Mucosa of descending colon (tissue), 3 donors: ENCODE data around the gene FPGS. TPM values are rescaled to one million over a fixed set of nuclear protein-coding genes. Genes with fewer than 3 reads are reported as not detected.
"Not testable (repeated sequence)": the region's sequence is repeated elsewhere in the genome, so short reads cannot be mapped to it uniquely, and the experiment has no call there.

ENCODE experiments used
- ATAC-seq: fragments of 200-7000 bp; cut with Tn5 transposase; one replicate; pipeline ENCODE4 v1.9.1; 2020; ENCODE audit warnings: mild to moderate bottlenecking, moderate library complexity
- DNase-seq, 3 donors: peaks; one replicate each; pipeline ENCODE4 v3.0.0-alpha.2; 2020
- H3K36me3 ChIP-seq: fragments of 200-600 bp; one replicate; pipeline ENCODE4 v1.8.0; 2021; ENCODE audit warnings: low read depth, mild to moderate bottlenecking
- H3K4me1 ChIP-seq: fragments of 200-600 bp; one replicate; pipeline ENCODE4 v1.8.0; 2021; ENCODE audit warnings: low read depth, mild to moderate bottlenecking
- H3K4me3 ChIP-seq: fragments of 200-600 bp; one replicate; pipeline ENCODE4 v1.8.0; 2021; ENCODE audit warnings: mild to moderate bottlenecking
- H3K9me3 ChIP-seq: fragments of 200-600 bp; one replicate; pipeline ENCODE4 v1.8.0; 2021; ENCODE audit warnings: mild to moderate bottlenecking
- CTCF ChIP-seq: fragments of 200-600 bp; IDR thresholded peaks from one replicate; pipeline ENCODE4 v1.8.0; 2022; ENCODE audit warnings: antibody characterized with exemption, mild to moderate bottlenecking
- intact Hi-C, 2 donors: fragments of 100-400 bp; cut with DNase I in 1 of 2; cut with micrococcal nuclease in 1 of 2; formaldehyde crosslinking; loops; one replicate each; pipeline versions ENCODE4 v1.11.0 to v1.11.1; 2022; cut with DNase I, micrococcal nuclease
- total RNA-seq, 3 donors: library from RNA; stranded (reverse); fragmentation: NEBNext Ultra II Directional in 2 of 3; extraction: Animal tissue kit (Norgen Biotek cat#: 25700) in 2 of 3; gene quantifications; one replicate each; pipeline versions ENCODE4 v1.2.1 to v1.2.4, GENCODE V29; 2021 to 2023
- donor health status: DM: no; HTN: no; CAD: no; lungs with moderate emphysema.
- donor health status: DM: no; HTN: no; CAD: no.
- donor health status: DM: no; HTN: yes; CAD: no.

Gene FPGS
- total RNA-seq, 3 donors from 2014 or later = 41.0 to 46.5 (median 41.3) TPM

GRCh38 chr9:127838375-127839078 is 35.8 kb downstream of the FPGS start:
- ATAC-seq (peak; percentile 69), DNase-seq (peak; percentile 41 to 81 (median 51))
- TF ChIP-seq CTCF = no peak
- Histone ChIP-seq H3K4me1 (peaks cover 8% of the 10 kb centered on the region), H3K4me3 (no peak overlapping the region), H3K9me3 (no peaks in the 10 kb centered on the region), H3K36me3 (no peaks in the 10 kb centered on the region)
- intact Hi-C loops = no loop called here

GRCh38 chr9:127841087-127841835 is 38.6 kb downstream of the FPGS start:
- peaks cover 8% of the 10 kb centered on the region for H3K4me1 ChIP-seq
- ATAC-seq = no peak
- no peak for TF ChIP-seq CTCF
- H3K9me3 ChIP-seq = no peaks in the 10 kb centered on the region
- intact Hi-C loops = no loop called here
- no peak overlapping the region for H3K4me3 ChIP-seq
- no peaks in the 10 kb centered on the region for H3K36me3 ChIP-seq
- no peak for DNase-seq

- ATAC-seq = no peak
- intact Hi-C loops = no loop called here
- no peak overlapping the region for H3K4me3 ChIP-seq
- no peaks in the 10 kb centered on the region for H3K4me1 ChIP-seq
- TF ChIP-seq CTCF = no peak
- H3K36me3 ChIP-seq = no peaks in the 10 kb centered on the region
- no peak for DNase-seq
- peaks cover 12% of the 10 kb centered on the region for H3K9me3 ChIP-seq
These were observed 42.2 kb downstream of the FPGS start for GRCh38 chr9:127844821-127845359.

- H3K4me1 ChIP-seq, ATAC-seq, intact Hi-C loops, DNase-seq, H3K4me3 ChIP-seq, H3K36me3 ChIP-seq: not testable (repeated sequence)
- H3K9me3 ChIP-seq = peaks cover 13% of the 10 kb centered on the region
These were observed 42.9 kb downstream of the FPGS start for GRCh38 chr9:127845619-127846018.

GRCh38 chr9:127846443-127847177 is 43.9 kb downstream of the FPGS start:
- Histone ChIP-seq H3K4me3 (no peak overlapping the region), H3K36me3 (no peaks in the 10 kb centered on the region), H3K9me3 (peaks cover 13% of the 10 kb centered on the region), H3K4me1 (no peaks in the 10 kb centered on the region)
- no peak for DNase-seq
- ATAC-seq = peak; percentile 13
- TF ChIP-seq CTCF = no peak
- intact Hi-C loops = no loop called here

GRCh38 chr9:127847178-127847510 is 44.5 kb downstream of the FPGS start:
- TF ChIP-seq CTCF = no peak
- Histone ChIP-seq H3K4me3 (no peak overlapping the region), H3K4me1 (no peaks in the 10 kb centered on the region), H3K36me3 (no peaks in the 10 kb centered on the region), H3K9me3 (peaks cover 13% of the 10 kb centered on the region)
- DNase-seq = no peak
- intact Hi-C loops = no loop called here
- no peak for ATAC-seq
